ENCODE data around the gene PRG3. TPM values are rescaled to one million over a fixed set of nuclear protein-coding genes. Genes with fewer than 3 reads are reported as not detected.

PRG3 gene
- total RNA-seq, 1 donor from 2014 or later: not detected

DNA sequence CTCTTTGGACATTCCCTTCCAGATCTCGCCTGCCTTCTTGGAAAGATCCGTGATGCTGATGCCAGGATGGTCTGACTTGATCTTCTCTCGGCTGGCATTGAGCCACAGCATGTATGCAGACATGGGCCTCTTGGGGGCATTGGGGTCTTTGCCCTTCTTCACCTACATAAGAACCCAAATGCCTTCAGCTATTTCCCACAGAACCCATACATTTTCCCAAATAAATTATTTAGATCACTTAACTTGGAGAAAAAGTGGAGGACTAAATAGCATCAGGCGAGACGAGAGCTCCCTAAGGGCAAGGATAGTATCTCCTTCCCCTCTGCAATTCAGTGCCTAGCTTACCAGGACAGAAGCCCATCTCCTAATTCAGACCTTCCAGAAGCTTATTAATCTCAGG lies 53.2 kb downstream of the PRG3 start:
- H3K27ac Mint-ChIP-seq: no peak overlapping the region
- peaks cover 24% of the 10 kb centered on the region for H3K4me1 Mint-ChIP-seq (ENCODE audit: low read depth)
- DNase-seq (ENCODE audit: low spot score, unreplicated experiment): no peak
- H3K4me3 Mint-ChIP-seq (ENCODE audit: low read depth): no peak overlapping the region
- no peaks in the 10 kb centered on the region for H3K27me3 Mint-ChIP-seq
- H3K9me3 Mint-ChIP-seq (ENCODE audit: low read depth): no peaks in the 10 kb centered on the region
- TF ChIP-seq, protein P1, sequence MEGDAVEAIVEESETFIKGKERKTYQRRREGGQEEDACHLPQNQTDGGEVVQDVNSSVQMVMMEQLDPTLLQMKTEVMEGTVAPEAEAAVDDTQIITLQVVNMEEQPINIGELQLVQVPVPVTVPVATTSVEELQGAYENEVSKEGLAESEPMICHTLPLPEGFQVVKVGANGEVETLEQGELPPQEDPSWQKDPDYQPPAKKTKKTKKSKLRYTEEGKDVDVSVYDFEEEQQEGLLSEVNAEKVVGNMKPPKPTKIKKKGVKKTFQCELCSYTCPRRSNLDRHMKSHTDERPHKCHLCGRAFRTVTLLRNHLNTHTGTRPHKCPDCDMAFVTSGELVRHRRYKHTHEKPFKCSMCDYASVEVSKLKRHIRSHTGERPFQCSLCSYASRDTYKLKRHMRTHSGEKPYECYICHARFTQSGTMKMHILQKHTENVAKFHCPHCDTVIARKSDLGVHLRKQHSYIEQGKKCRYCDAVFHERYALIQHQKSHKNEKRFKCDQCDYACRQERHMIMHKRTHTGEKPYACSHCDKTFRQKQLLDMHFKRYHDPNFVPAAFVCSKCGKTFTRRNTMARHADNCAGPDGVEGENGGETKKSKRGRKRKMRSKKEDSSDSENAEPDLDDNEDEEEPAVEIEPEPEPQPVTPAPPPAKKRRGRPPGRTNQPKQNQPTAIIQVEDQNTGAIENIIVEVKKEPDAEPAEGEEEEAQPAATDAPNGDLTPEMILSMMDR (IDR thresholded peaks at IDR 0.05; ENCODE audit: unreplicated experiment): no peak
- peaks cover 37% of the 10 kb centered on the region for H3K36me3 Mint-ChIP-seq (ENCODE audit: insufficient read depth)

Other genes with a start within 250 kb of the PRG3 start
- gene LRRC55, start 199.2 kb downstream of the PRG3 start, total RNA-seq: 0.04 and 0.12 TPM in 2 replicates
- 0.12 TPM in 1 of 2 replicates, not detected in the other for gene APLNR, start 143.9 kb downstream of the PRG3 start, total RNA-seq
- gene TNKS1BP1, start 56.2 kb downstream of the PRG3 start, total RNA-seq: 99.8 and 108 TPM in 2 replicates
- 126 and 131 TPM in 2 replicates for gene SSRP1, start 45.3 kb downstream of the PRG3 start, total RNA-seq
- gene P2RX3, start 42.8 kb downstream of the PRG3 start, total RNA-seq: not detected in 2 replicates
- not detected in 2 replicates for gene PRG2, start 9.5 kb upstream of the PRG3 start, total RNA-seq
- gene SLC43A3, start 46.0 kb upstream of the PRG3 start, total RNA-seq: 21.5 and 24.6 TPM in 2 replicates
- 1.9 and 2.1 TPM in 2 replicates for gene RTN4RL2, start 79.4 kb upstream of the PRG3 start, total RNA-seq
- gene SLC43A1, start 134.6 kb upstream of the PRG3 start, total RNA-seq: 46.9 and 48.5 TPM in 2 replicates
- gene TIMM10, start 149.6 kb upstream of the PRG3 start, total RNA-seq: 63.4 and 63.5 TPM in 2 replicates
- not detected in 2 replicates for gene SMTNL1, start 156.4 kb upstream of the PRG3 start, total RNA-seq
- gene UBE2L6, start 186.5 kb upstream of the PRG3 start, total RNA-seq: 30.6 and 34.3 TPM in 2 replicates
- gene SERPING1, start 216.5 kb upstream of the PRG3 start, total RNA-seq: 190 and 196 TPM in 2 replicates